GM19023 (cell line): ENCODE measurements around the gene GRHPR.
A peak's percentile ranks its signal among the peaks of the same experiment; 100 is the strongest.
"Not testable (repeated sequence)": the region's sequence is repeated elsewhere in the genome, so short reads cannot be mapped to it uniquely, and the experiment has no call there.

ENCODE experiments used
- ATAC-seq: cut with Tn5 transposase; IDR thresholded peaks from one replicate; pipeline ENCODE4 v1.9.1; 2021; ENCODE audit warnings: mild to moderate bottlenecking, moderate library complexity; ENCODE audit not compliant: unreplicated experiment

The GRHPR gene

GRCh38 chr9:37444890-37445289, 22.4 kb downstream of the GRHPR start:
- ATAC-seq: no peak

GRCh38 chr9:37445832-37446231, 23.3 kb downstream of the GRHPR start:
- no peak for ATAC-seq

- ATAC-seq: no peak
These were observed 23.9 kb downstream of the GRHPR start for GRCh38 chr9:37446401-37446800.

GRCh38 chr9:37447111-37447510, 24.6 kb downstream of the GRHPR start:
- no peak for ATAC-seq

- ATAC-seq: no peak
These were observed 27.6 kb downstream of the GRHPR start for GRCh38 chr9:37449862-37450632.

GRCh38 chr9:37451628-37452027, 29.1 kb downstream of the GRHPR start:
- ATAC-seq: no peak

GRCh38 chr9:37452611-37453010, 30.1 kb downstream of the GRHPR start:
- ATAC-seq: no peak

GRCh38 chr9:37453827-37454226, 31.3 kb downstream of the GRHPR start:
- ATAC-seq: no peak

- ATAC-seq: no peak
These were observed 31.7 kb downstream of the GRHPR start for GRCh38 chr9:37454238-37454637.

- ATAC-seq: no peak
These were observed 33.6 kb downstream of the GRHPR start for GRCh38 chr9:37455884-37456647.

GRCh38 chr9:37456817-37457216, 34.3 kb downstream of the GRHPR start:
- no peak for ATAC-seq

GRCh38 chr9:37464006-37464405, 41.5 kb downstream of the GRHPR start:
- no peak for ATAC-seq

GRCh38 chr9:37464426-37465248, 42.1 kb downstream of the GRHPR start:
- peak; percentile 24 for ATAC-seq

- peak; percentile 79 for ATAC-seq
These were observed 42.9 kb downstream of the GRHPR start, which contains the start of gene ZBTB5 for GRCh38 chr9:37465249-37466036. Gene ZBTB5 (minus strand): TSS chr9:37465450. CDS start chr9:37442551, 22,899 bp downstream.

- ATAC-seq: peak; percentile 9
These were observed 43.7 kb downstream of the GRHPR start for GRCh38 chr9:37466037-37466709.

GRCh38 chr9:37467530-37467929, 45.0 kb downstream of the GRHPR start:
- not testable (repeated sequence) for ATAC-seq

GRCh38 chr9:37468620-37469019, 46.1 kb downstream of the GRHPR start:
- no peak for ATAC-seq

- no peak for ATAC-seq
These were observed 49.6 kb downstream of the GRHPR start for GRCh38 chr9:37471942-37472684.

GRCh38 chr9:37473982-37474381, 51.5 kb downstream of the GRHPR start:
- not testable (repeated sequence) for ATAC-seq
